HT1080 (cell line): Measurements from ENCODE around the gene FAM50A. TPM values are rescaled to one million over a fixed set of nuclear protein-coding genes. Genes with fewer than 3 reads are reported as not detected.
"Not testable (repeated sequence)": the region's sequence is repeated elsewhere in the genome, so short reads cannot be mapped to it uniquely, and the experiment has no call there.

ENCODE experiments used
- DNase-seq: peaks from one replicate; pipeline ENCODE4 v3.0.0-alpha.2; 2015; ENCODE audit warnings: low read depth
- polyA plus RNA-seq, 2 experiments: library from polyadenylated mRNA; depleted of rRNA; stranded (reverse); fragments of >200 nt; gene quantifications; 2 replicates each; pipeline ENCODE4 v1.2.3, GENCODE V29; 2015
- total RNA-seq: library from RNA; depleted of rRNA; stranded (reverse); fragments of >200 nt; shearing (Covaris generic); gene quantifications from 2 replicates; pipeline ENCODE4 v1.2.3, GENCODE V29; 2014; rRNA removed

FAM50A gene
- total RNA-seq: 36.6 and 37.4 TPM in 2 replicates
- polyA plus RNA-seq (2015; cell fraction: cytosol; rRNA removed): 41.3 and 45.2 TPM in 2 replicates
- polyA plus RNA-seq (2015; cell fraction: nucleus; rRNA removed): 67.4 and 69.3 TPM in 2 replicates

DNA sequence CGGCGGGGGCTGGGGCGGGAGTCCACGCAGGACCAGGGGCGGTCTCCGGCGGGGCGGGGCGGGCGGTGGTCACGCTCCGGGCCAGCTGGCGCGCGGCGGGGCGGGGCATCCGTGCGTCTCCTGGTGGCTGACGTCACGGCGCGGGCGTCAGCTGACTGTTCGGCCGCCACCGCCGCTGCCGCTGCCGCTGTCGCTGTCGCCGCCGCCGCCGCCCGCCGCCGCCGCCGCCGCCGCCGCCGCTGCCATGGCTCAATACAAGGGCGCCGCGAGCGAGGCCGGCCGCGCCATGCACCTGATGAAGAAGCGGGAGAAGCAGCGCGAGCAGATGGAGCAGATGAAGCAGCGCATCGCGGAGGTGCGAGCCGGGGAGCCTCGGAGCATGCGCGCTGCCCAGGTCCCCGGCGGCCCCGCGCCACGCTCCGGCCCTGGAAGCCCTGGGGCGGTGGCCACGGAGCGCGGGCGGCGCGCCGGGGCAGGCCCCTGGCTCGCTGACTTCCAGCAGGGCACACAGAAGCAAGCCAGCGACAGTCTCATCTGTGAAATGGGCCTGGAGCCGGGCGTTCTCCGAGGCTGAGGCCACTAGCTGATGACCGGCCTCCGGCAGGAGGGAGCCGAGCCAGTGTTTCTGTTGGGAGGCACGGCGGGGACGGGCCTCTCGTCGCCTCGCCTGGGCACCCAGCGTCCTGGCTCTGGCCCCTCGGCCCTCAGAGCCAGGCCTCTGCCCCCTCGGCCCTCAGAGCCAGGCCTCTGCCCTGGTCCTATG lies at the start of gene FAM50A:
Gene FAM50A, plus strand, starts transcription at position 150 of the 763 bp plus-strand sequence. Its CDS starts 95 bp downstream, at position 245.
- DNase-seq: no peak

GRCh38 chrX:154396363-154396762 lies 47.6 kb upstream of the FAM50A start:
- DNase-seq: not testable (repeated sequence)

GRCh38 chrX:154396973-154397887 lies 46.7 kb upstream of the FAM50A start:
- DNase-seq: peak; percentile 75

- peak; percentile 94 for DNase-seq
These were observed 45.9 kb upstream of the FAM50A start, which contains the start of gene RPL10 for GRCh38 chrX:154397888-154398667. Gene RPL10, plus strand, starts transcription at chrX:154398377. Its CDS starts 143 bp downstream, at chrX:154398520.

DNA sequence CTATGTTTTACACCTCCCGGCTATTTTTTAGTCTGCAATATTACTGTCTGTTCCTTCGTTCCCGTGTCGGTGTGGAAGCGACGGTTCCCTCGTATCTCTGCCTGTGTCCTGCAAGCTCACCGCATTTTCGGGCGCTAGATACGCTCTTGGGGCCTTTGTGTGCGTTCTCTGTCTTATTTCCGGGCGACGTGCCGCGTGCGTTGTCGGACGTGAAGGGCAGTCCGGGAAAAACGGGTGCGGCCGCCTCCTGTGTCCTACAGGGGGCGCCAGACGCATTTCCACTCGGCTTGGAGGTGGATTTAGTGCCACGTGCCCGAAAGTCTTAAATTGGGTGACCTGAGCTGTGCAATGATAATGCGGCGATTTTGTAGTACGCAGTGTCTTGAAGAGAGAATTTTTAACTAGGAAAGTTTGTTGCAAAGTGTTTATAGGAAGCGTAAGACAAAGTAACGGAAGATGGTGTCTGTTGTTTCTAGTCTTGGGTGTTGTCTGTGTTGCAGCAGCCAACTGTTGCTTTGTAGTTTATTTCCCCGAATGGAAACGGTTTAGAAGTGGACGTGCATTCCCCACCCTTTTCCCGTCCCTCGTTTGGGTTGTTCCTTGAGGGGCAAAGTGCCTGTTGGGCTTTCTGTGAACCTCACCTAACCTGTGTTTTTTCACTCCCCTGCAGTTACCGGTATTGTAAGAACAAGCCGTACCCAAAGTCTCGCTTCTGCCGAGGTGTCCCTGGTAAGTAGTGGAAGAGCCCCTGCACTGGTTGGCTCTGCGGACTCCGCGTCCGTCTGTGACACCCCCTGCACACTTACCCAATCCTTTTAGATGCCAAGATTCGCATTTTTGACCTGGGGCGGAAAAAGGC lies 45.0 kb upstream of the FAM50A start:
- peak; percentile 74 for DNase-seq

DNA sequence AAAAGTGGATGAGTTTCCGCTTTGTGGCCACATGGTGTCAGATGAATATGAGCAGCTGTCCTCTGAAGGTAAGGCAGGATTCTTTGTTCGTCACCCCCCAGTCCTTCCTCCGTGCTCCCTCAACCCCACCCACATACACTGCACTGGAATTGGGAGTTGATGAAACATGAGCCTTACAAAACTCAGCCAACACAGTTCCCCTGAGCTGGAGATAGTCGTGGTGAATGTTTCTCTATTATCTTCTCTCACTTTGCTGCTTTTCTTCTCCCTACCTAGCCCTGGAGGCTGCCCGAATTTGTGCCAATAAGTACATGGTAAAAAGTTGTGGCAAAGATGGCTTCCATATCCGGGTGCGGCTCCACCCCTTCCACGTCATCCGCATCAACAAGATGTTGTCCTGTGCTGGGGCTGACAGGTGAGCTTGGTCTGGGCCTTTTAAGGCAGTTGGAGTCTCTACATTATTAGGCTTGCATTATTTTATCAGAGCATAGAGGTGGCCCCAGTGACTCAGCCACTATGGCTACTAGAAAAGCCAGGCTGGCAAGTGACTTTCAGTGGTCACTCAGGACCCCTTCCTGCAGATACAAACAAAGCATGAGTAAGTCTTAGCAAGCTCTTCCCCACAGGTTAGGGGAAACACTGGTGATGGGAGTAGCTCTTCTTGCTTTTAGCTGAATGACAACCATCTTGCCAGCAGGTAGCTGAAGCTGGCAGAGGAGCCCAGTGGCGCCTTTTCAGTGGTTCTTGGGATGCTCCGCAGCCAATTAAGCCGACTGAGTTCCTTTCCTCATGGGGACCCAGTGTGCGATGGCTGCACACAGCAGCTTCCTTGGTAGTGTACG lies 44.2 kb upstream of the FAM50A start:
- no peak for DNase-seq

GRCh38 chrX:154400369-154400817 lies 43.5 kb upstream of the FAM50A start:
- not testable (repeated sequence) for DNase-seq

DNA sequence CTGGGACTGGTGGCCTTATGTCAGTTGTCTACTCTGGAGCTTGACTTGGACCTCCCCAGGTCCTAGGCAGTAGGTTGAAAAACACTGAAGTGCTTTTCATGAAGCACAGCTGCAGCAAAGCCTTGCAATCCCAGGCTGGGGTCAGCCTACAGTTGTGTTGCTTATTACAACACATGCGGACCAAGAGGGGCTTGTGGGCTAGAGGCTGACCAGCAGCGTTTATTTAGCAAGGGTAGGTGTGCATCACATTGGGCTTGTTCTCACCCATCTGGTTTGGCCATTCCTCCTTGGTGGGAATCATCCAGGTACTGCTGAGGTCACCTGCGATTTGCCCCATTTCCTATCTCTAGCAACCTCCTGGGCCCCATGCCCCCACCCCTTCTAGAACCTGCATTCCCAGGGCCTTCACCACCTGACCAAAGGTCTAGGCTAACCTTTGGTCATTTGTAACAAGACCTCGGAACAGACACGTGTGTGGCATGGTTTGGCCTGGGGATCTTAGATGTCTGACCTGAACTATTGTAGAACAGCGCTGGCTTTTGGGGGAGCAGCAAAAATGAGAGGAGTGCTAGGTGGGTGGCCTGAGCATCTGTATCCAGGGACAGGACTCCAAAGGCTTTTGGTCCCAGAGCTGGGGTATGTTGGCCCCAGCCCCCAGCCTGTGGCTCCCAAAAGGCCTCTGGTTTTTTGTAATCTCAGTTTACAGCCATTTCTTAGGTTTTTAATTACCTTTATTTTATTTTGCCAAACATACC lies 42.7 kb upstream of the FAM50A start:
- peak; percentile 70 for DNase-seq

DNA sequence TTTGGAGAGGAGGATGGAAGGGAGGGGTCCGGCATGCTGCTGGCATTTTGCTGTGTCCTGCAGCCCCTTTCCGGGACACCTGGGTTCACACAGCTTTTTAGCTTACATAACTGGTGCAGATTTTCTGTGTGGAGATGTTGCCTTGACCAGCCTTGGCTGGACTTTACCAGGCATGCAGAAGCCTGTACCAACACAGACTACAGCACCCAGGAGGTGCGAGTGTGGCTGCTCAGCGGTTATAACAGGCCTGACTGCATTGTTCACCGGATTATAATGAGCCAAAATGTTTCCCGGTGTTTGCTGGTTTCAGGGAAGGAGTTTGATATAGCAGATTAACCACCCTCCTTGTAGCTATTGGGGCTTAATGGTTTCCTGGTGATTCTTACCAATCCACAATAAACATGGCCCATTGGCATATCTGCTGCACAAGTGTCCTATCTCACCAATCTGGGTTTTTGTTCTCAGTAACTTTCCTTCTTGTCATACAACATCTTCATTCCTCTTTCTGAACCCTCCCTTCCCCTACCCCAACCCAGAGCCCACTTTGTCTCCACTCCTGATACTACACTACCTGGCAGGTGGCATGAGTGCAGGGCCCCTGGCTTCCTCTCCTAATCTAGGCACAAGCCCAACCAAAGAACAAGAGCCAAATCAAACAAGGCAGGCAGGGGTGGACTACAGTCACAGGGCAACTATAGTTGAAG lies 41.9 kb upstream of the FAM50A start:
- DNase-seq: peak; percentile 32

- DNase-seq: no peak
These were observed 41.3 kb upstream of the FAM50A start for GRCh38 chrX:154402622-154403127.

DNA sequence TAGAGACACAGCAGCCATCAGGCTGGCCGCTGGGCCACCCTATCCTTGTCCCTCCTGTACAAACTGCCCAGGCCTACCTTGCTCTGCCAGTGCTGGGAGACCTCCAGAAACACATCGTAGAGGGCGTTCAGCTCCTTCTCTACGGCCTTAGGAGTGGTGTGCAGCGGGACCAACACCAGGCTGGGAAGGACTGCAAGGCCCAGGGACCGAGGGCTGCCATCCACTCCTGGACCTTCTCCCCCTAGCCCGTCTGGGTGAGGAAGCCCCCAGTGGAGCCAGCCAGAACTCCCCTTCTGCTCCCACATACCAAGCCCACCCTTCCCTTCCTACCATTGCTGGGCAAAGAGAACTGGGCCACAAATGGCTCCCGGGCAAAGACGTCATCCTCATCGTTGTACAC lies 40.7 kb upstream of the FAM50A start:
- DNase-seq: no peak

DNA sequence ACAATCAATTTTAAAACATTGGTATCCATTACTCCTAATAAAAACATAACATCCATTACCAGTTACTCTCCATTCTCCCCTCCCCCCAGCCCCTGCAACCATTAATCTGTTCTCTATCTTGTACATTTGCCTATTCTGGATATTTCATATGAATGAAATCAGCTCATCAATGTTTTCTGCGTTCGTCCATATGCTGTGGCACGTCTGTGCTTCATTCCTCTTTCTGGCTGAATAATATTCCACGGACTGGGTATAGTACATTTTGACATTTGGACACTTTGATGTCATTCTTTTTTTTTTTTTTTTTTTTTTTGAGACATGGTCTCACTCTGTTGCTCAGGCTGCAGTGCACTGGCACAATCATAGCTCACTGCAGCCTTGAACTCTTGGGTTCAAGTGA lies 40.1 kb upstream of the FAM50A start:
- no peak for DNase-seq

DNA sequence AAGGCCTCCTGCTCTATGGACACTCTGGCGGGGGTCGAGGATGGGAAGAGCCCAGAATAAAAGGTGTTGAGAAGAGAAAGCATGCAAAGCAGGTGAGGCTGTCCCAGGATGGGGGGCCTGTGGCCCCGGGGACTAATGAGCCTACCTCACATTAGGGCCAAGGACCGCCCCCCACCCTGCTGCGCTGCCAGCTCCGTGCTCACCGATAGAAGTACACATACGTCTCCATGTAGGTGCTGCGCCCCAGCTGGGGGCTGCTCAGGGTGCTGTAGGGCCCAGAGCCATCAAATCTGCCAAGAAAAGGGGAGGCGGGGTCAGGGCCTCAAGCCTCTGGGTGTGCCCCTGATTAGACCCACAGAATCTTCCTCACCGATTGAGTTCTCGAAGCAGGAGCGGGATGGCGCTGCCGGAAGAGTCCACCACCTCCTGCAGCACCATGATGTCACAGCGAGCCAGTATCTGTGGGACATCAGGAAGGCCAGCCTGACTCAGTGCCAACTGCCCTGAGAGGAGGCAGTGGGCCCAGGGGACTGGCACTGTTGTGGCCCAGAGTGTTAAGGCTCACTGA lies 39.2 kb upstream of the FAM50A start:
- no peak for DNase-seq

- DNase-seq: no peak
These were observed 35.2 kb upstream of the FAM50A start for GRCh38 chrX:154408659-154409221.

- peak; percentile 94 for DNase-seq
These were observed 34.6 kb upstream of the FAM50A start, which contains the start of gene DNASE1L1 for GRCh38 chrX:154409222-154409871. Gene DNASE1L1, minus strand, starts transcription at chrX:154409254. Its CDS starts 3,686 bp downstream, at chrX:154405568.

DNA sequence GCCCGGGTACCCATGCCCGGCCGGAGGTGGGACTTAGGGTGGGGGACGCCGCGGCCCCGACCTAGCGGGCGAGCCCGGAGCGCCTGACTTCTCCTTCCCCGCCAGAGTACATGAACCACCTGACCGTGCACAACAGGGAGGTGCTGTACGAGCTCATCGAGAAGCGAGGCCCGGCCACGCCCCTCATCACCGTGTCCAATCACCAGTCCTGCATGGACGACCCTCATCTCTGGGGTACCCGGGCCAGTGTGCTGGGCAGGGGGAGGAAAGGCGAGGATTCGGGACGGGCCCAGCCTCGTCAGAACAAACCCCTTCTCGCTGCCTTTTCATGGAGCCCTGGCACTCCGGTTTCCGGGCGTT lies 32.0 kb upstream of the FAM50A start:
- peak; percentile 54 for DNase-seq
